HG03439 (cell line): Measurements from ENCODE around the gene PTPRD.
A peak's percentile ranks its signal among the peaks of the same experiment; 100 is the strongest.

Experiments
- ATAC-seq: cut with Tn5 transposase; IDR thresholded peaks from one replicate; pipeline ENCODE4 v1.9.1; 2021; ENCODE audit warnings: mild to moderate bottlenecking, moderate library complexity; ENCODE audit not compliant: unreplicated experiment

Gene PTPRD

DNA sequence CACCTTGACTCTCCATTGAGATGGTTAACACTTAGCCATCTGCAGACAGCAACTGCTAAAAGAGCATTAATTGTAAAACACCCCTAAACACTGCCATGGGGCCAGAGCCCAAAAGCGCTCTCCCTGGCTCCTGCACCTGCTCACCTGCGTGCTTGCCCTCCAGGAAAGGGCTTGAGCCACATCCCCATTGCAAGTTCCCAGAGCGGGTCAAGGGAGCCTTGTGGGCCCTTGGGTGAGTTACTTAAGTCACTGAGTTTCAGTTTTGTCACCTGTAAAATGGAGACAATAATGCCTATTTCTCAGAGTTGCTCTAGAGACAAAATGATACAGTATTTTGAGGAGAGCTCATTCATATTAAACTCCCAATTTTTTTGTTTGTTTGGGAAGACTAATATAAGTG lies 967.8 kb downstream of the PTPRD start:
- no peak for ATAC-seq

DNA sequence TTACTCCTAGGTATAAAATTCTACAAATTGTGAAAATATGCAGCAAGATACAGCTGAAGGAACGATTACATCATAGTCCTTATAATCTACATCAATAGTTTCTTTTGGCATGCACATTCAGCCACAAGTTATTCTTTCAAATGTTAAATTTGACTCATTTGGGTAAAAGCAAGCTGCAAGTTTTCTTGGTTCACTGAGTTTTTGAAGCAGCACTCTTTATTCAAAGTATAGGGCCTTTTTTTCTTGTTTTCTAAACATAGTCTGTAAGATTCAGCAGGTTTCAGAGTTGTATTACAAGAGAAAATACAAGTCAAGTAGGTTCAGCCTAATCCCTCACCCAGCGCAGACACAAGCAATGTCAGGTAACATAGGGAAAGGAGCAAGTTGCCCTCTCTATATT lies 981.5 kb downstream of the PTPRD start:
- ATAC-seq, result peak; percentile 91

- ATAC-seq, result no peak
Observed at GRCh38 chr9:9625248-9625647, 987.6 kb downstream of the PTPRD start.

DNA sequence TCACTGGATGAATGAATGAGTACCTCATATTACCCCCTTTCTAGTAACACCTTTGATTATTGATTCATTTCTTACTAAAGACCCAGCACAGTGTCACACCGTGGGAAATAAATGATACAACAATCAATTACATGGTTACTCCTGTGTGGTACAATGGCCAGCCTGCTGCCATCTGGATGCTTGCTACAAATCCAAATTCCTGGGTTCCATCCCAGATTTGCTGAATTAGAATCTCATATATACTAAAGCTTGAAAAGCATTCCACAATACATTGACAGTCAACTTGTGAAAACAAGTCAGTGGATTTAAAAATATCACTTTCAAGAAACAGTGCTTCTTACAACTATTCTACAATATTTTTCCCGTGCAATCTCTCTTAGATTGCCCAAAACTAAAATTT lies 989.3 kb downstream of the PTPRD start:
- ATAC-seq, result no peak

DNA sequence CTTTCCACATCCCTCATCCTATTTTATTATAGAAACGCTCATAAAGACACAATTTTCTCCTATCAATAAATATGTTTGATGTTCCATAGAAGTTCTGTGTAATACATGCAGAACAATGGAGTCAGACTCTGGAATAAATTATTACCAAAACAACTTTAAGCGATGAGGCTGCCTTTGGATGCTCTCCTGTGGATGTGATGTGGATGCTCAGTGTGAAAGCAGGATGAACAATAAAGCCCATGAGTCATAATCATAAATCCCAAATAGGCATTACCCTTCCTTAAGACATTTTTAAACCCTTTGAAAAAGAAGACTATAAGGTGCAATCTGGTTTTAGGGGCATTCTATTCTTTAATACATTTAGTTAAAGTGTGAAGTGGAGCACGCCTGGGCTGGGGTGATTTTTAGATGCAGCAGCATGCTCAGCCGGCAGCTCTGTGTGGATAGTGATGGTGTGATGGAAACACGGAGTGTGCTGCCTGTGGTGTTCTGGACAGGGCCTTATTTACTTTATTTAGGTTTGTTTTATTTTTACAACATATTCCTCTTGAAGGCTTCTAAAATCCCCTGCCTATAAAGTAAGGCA lies 991.4 kb downstream of the PTPRD start:
- ATAC-seq, result no peak

- ATAC-seq, result no peak
Observed at GRCh38 chr9:9620736-9621135, 992.1 kb downstream of the PTPRD start.

DNA sequence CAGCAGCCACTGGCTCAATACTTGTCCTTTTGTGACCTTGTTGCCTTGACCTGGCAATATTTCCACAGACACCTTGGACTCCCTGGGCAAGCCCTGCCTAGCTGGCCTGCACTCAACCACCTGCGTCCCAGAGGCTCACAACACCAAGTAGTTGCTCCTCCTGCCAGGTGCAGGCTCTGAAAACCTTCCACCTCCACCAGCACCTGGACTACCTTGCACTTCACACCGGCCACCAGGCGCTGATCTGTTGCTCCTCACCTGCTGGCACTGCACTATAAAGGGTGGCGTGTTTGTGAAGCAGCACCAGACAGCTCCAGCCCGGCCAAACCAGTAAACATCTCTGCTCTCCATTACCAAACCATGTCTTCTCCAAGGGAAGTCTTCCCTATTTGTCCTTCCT lies 997.7 kb downstream of the PTPRD start:
- ATAC-seq, result no peak

DNA sequence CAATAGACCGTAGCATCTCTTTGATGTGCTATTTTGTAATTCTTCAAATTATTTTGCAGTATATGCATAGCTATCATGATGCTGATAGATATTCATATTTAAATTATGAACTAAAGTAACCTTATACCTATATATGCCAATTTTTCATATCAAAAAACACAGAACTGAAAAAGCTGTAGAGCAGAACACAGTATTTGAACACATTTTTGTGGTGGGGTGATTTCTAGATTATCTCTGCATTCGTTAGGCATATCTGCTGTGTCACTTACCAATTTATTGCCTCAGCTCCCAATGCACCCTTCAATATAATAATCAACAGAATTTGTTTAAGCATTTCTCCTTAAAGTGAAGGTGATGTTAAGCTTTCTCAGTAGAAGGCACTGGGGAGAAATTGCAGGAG lies 998.2 kb downstream of the PTPRD start:
- ATAC-seq, result no peak

DNA sequence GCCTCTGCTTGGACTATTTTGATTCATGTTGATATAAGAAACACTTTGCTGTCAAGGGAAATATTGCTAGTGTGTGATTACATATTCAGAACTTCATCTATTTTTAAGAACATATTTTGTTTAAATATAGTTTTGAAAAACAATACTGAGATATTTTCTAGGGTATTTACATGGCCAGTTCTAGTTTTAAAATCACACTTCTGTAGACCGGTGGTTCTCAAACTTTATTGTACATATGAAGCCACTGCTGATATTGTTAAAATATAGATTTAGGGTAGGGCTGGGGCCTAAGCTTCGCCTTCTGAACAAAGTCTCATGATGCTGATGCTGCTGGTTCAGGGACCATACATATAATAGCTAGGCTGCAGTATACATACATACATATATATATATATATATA lies 1000.0 kb downstream of the PTPRD start:
- peak; percentile 62 for ATAC-seq

- ATAC-seq, result peak; percentile 92
Observed at GRCh38 chr9:9612270-9612669, 1000.5 kb downstream of the PTPRD start.

DNA sequence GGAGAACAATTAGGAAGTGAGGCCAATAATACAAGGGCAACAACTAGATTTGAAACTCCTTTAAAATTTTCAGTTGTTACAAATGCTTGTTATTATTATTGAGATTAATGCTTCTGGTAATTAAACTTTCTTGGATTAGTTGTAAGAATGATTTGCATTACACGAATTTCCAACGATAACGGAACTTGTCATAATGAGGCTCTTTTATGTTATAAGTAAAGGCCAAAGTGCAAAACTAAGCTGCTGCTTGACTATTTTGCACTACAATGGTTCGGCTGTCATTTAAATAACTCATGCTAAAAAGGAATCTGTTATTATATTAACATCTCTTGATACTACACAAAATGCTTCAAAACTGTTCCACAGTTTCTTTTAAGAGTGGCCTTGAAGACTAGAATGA lies 1007.1 kb downstream of the PTPRD start:
- no peak for ATAC-seq

DNA sequence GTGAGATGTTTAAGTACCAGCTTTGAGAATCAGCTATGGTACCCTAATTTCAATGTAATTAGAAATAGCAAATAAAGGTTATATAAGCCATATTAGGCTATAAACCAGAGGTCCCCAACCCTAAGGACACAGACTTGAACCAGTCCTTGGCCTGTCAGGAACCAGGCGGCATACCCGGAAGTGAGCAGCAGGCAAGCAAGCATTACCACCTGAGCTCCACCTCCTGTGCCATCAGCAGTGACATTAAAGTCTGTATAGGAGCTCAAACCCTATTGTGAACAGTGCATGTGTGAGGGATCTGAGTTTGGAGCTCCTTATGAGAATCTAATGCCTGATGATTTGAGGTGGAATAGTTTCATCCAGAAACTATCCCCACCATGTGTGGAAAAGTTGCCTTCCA lies 1009.5 kb downstream of the PTPRD start:
- no peak for ATAC-seq

- no peak for ATAC-seq
Observed at GRCh38 chr9:9598723-9599122, 1014.1 kb downstream of the PTPRD start.

GRCh38 chr9:9592104-9592503 lies 1020.7 kb downstream of the PTPRD start:
- no peak for ATAC-seq

DNA sequence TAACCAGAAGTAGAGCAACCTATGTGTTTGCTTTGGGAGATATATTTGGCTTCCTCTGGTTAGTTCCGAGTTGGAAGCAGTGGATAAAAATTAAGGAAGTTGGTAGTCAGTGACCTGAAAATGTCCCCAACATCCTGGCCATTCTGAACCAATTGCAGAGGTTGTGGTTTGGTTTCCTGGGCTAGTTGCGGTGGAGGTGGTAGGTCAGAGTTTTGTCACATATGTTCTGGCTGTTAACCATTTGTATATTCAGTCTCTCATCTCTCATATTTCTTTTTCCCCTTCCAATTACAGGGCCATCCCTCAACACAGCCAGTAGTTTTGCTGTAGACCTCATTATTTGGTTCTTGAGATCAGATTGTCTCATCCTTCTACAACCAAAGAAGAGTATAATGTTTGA lies 1026.9 kb downstream of the PTPRD start:
- no peak for ATAC-seq

DNA sequence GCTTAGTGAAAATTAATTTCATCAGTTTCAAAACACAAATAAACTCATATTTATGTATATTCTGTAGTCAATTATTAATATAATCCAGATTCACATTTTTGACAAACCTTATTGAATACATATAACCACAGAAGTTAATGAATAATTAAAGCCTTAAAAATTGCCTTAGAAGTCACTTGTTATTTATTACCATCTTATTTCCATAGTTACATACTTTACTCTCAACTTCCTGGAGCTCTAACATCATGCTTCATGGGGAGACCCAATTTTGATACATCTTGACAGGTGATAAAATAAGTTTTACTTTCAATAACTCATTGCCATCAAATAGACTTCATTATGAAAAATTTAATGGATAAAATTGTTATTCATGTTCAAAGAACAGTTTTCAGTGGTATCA lies 1038.7 kb downstream of the PTPRD start:
- ATAC-seq, result no peak

DNA sequence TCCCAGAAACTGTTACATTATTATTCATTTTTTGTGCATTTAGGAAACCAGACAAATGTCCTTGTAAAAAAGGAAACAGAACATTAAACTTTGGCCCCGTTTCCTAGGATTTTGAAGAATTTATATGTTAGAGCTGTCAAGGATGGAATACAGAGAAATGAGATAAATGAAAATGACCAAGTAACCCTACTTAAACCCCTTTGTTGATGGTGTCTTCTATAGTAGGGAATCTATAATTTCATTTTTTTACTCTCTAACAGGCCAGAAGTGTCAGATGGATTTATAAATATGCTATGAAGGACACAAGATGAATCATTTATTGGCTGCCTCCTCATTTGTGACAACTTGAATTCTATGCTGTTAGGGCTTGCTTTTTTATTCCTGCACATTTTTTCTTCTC lies 1047.1 kb downstream of the PTPRD start:
- no peak for ATAC-seq

DNA sequence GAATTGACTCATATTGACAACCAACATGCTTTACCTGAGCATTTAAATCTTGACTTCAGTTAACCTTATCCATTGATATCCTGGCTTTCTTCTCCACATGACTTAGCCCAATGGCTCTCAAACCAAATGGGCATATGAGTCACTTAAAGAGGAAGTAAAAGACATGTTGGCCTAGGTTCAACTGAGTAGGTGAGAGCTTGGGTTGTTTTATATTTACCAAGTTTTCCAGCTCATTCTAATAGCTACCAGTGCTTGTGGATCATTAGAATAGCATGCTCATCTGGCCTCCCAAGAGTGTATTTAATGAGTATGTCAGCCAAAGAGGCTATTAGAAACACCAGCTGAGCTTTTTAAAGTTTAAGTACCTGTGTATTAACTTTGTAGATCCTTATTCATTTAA lies 1049.0 kb downstream of the PTPRD start:
- no peak for ATAC-seq

DNA sequence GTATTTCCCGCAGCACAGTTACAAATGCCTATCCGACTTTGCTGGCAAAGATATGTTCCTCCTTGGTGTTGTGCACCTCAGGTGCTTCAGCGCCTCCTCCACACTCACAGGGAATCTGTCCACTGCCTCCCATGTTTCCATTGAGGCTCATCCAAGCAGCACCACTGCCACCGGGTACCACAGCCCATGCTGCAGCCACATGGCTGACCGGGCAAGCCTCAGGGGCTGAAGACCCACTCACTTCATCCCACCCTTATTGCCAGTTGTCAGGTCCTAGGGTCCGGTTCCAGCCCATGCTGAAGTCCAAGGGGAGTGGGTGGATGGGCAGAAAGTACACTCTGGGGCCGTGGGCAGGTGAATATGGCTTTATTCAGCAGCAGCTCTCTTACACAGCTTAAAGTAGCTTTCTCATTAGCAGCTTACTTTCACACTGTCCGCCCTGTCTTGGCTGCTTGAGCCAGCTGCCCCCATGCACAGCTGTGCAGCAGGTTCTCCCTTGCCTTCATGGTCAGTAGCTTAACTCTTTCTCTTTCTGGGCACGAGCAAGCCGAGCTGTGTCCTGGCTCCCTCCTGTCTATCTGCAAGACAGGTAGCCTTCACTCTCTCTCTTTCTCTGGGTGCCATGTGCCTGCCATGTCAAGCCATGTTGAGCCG lies 1052.3 kb downstream of the PTPRD start:
- ATAC-seq, result no peak

DNA sequence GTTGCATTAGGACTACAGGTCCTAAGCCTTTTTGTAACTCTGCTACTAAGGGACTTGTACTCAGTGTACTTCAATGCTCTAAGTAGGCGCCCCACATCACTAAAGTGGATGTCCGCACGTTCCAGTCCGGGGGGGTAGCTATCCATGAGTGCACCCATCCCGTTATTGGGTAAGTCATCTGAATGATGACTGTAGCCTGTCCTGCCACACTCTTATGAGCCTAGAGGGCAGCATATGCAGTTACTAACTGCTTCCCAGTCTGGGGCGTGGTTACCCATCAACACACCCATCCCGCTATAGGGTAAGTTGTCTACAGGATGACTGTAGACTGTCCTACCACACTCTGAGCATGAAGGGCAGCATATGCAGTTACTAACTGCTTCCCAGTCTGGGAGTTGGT lies 1053.9 kb downstream of the PTPRD start:
- ATAC-seq, result no peak

GRCh38 chr9:9557804-9558334 lies 1054.9 kb downstream of the PTPRD start:
- no peak for ATAC-seq

GRCh38 chr9:9556865-9557803 lies 1055.7 kb downstream of the PTPRD start:
- ATAC-seq, result no peak
